Astrocyte of the cerebellum (primary cell): ENCODE results near the gene VTI1A.

Source experiments
- DNase-seq: peaks from one replicate; pipeline ENCODE4 v3.0.0-alpha.2; 2011; ENCODE audit warnings: low read depth
- H3K4me3 ChIP-seq: 2 replicates; pipeline ENCODE4 v1.5.1; 2011; ENCODE audit warnings: mild to moderate bottlenecking, low read depth, low read length, moderate library complexity
- in situ Hi-C: cut with HindIII; loops from 2 replicates; pipeline ENCODE4 v1.10.0; 2017; ENCODE audit warnings: low sequenced_read_pairs
- TF ChIP-seq, protein P1 (sequence below): IDR thresholded peaks from 2 replicates; pipeline ENCODE4 v1.5.1; 2012; ENCODE audit warnings: low read length, low read depth, moderate library complexity, mild to moderate bottlenecking; ENCODE audit errors: missing control alignments

VTI1A gene

DNA sequence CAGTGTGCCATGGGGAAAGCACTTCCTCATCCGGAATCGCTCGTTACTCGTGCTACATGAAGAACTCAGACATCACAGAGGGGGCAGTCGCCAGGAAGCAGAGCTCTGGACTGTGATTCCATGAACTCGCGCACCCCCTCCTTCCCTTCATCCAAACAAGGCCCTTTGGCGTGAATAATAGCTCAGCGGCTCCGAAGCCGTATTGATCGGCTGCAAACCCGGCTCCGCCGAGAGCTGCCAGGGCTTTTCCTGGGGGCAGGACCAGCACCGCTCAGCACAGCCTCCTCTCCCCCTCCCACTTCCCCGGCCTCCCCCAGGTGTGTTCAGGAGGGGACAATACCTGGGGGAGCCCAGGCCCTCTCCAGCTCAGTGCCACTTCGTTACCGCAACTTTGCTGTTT is 374.0 kb downstream of the VTI1A start:
- TF ChIP-seq, protein P1, sequence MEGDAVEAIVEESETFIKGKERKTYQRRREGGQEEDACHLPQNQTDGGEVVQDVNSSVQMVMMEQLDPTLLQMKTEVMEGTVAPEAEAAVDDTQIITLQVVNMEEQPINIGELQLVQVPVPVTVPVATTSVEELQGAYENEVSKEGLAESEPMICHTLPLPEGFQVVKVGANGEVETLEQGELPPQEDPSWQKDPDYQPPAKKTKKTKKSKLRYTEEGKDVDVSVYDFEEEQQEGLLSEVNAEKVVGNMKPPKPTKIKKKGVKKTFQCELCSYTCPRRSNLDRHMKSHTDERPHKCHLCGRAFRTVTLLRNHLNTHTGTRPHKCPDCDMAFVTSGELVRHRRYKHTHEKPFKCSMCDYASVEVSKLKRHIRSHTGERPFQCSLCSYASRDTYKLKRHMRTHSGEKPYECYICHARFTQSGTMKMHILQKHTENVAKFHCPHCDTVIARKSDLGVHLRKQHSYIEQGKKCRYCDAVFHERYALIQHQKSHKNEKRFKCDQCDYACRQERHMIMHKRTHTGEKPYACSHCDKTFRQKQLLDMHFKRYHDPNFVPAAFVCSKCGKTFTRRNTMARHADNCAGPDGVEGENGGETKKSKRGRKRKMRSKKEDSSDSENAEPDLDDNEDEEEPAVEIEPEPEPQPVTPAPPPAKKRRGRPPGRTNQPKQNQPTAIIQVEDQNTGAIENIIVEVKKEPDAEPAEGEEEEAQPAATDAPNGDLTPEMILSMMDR: no peak
- no peak overlapping the region for H3K4me3 ChIP-seq
- no peak for DNase-seq
- in situ Hi-C loops: no loop called here

- TF ChIP-seq, protein P1: no peak
- no peak for DNase-seq
- no peak overlapping the region for H3K4me3 ChIP-seq
- in situ Hi-C loops: no loop called here
Observed at GRCh38 chr10:112821663-112822062, 374.6 kb downstream of the VTI1A start.

- no peak for DNase-seq
- TF ChIP-seq, protein P1: no peak
- in situ Hi-C loops: no loop called here
- H3K4me3 ChIP-seq: no peak overlapping the region
Observed at GRCh38 chr10:112823007-112823406, 376.0 kb downstream of the VTI1A start.

- no peak overlapping the region for H3K4me3 ChIP-seq
- TF ChIP-seq, protein P1: no peak
- in situ Hi-C loops: no loop called here
- DNase-seq: no peak
Observed at GRCh38 chr10:112823604-112824003, 376.6 kb downstream of the VTI1A start.

DNA sequence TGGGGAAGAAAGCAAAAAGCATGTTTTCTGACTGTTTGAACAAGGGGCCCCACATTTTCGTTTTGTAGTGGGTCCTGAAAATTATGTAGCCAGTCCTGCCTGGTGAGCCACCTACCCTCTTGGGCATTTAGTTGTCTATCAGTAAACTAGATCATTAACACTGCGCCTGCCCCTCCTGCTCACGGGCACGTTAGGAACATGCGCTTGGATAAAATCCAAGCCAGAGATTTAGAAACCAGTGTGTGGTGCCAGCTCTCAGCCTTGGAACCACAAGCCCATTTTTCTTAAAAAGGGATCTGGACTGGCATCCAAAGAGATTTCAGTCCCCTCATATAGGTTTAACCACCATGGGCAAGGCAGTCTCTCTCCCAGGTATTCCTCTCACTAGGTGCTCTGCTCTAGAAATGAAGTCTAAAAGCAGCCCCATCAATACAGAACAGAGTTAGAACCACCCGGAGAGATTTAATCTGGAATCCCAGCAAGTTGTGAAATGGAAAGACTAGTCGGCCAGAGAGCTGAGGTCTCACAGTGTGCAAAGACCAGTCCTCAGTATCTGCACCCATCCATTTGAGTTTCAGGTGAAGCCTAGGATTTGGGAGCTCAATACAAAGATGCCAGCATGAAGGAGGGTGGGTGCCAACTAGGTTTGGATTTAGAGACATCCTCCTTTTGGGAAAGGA is 379.1 kb downstream of the VTI1A start:
- no peak overlapping the region for H3K4me3 ChIP-seq
- TF ChIP-seq, protein P1: no peak
- DNase-seq: no peak
- in situ Hi-C loops: no loop called here

GRCh38 chr10:112827086-112827485 is 380.1 kb downstream of the VTI1A start:
- no peak overlapping the region for H3K4me3 ChIP-seq
- DNase-seq: no peak
- TF ChIP-seq, protein P1: no peak
- in situ Hi-C loops: no loop called here
